ENCODE results near the gene OR1L4.

Gene OR1L4, protein sequence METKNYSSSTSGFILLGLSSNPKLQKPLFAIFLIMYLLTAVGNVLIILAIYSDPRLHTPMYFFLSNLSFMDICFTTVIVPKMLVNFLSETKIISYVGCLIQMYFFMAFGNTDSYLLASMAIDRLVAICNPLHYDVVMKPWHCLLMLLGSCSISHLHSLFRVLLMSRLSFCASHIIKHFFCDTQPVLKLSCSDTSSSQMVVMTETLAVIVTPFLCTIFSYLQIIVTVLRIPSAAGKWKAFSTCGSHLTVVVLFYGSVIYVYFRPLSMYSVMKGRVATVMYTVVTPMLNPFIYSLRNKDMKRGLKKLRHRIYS

DNA sequence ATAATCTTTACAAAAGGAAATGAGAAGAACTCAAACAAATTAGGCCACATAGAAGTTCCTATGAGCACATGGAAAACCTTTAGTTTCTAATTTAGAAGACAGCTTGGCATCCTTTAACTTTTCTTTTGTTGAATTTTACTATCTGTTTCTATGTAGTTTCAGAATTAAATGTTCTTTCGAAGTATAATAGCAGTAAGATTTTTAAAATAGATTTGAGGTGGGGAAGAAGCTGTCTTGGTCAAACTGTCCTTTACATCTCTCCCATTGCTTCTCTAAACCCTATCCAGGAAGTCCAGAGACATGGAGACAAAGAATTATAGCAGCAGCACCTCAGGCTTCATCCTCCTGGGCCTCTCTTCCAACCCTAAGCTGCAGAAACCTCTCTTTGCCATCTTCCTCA is at the start of gene OR1L4:
OR1L4 (plus strand) TSS at position 301 of the 400 bp plus-strand sequence; CDS start at position 301, 0 bp downstream.
- no peak for DNase-seq (ENCODE audit: low read depth)

DNA sequence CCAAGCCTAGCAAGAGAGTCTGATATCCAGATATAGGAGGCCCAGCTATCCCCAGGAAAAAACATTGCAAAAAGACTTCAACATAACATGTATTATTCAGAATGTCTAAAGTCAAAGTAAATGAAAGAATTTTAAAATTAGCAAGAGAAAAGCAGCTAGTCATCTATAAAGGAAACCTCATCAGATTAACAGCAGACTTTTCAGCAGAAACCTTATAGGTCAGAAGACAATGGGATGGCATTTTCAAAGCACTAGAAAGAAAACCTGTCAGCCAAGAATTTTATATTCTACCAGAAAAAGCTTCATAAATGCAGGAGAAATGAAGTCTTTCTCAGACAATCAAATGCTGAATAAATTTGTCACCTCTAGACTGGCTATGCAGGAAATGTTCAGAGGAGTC is 38.9 kb upstream of the OR1L4 start:
- no peak for DNase-seq (ENCODE audit: low read depth)

DNA sequence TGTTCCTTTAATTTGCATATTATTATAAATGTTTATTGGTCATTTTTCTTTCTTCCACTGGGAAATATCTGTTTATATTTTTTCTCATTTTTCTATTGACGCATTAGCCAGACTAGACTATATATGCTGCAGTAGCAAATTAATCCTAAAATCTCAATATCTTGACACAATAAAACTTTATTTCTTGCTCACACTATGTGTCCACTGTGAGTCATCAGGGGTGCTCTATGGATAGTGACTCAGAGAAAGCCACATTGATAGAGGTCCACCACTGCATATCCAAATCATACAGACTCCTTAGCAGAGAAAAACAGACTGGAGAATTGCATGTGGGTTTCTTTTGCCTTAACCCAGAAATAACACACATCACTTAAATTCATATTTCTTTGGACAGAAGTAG is 28.1 kb upstream of the OR1L4 start:
- DNase-seq (ENCODE audit: low read depth): no peak

DNA sequence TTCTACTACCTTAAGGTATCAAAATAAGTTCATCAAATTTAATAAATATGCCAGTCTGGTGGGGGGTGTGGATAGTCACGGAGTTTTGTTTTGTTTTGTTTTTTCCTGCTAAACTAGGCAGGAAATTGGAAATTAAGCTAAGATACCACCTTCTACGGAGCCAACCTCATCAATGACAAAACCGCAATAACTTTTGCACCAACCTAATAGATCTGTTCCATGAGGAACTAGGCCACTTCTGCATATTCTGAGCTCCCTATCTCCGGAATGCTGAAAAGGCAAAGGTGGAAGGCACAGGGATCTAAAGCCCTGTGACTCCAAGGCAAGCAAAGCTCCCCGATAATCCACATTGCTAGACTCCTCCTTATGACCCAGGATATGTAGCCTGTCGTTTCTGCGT is 5.8 kb upstream of the OR1L4 start:
- DNase-seq (ENCODE audit: low read depth): no peak

DNA sequence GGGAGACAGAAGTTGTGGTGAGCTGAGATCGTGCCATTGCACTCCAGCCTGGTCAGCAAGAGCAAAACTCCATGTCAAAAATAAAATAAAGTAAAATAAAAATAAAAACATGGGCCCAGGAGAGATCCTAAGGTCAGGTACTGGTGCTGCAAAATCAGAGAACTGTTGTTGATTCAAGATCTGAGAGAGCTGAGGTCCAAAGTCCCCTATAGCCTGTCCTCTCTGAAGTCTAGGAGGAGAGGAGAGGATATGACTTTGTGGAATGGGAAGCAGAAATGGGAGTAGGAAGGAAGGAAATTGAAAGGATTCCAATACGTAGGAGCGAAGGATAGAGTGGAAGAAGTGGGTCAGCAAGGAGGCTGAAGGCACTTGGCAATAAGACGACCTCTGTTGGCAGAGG is 4.6 kb upstream of the OR1L4 start:
- no peak for DNase-seq (ENCODE audit: low read depth)

DNA sequence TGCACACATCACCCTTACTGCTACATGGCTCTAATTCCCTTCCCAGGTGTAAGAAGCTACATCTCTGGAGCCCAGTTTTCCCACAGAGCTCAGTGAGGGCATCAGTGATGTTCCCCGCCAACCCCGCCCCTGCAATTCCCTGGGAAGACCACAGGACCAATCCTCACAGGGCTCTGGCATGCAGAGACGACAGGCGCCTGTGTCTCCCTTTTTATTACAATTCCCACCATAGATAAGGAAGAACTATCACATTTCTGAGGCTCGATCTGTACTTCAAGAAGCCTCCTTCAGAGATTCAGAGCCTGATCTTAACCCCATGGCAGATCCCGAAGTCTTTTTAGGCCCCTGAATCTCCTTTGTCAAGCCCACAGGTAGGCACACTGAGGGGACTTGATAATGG is 18.2 kb downstream of the OR1L4 start, which contains the start of gene OR1L6:
OR1L6 (plus strand) TSS at position 301 of the 400 bp plus-strand sequence. CDS start 7,545 bp downstream, outside the sequence.
- no peak for DNase-seq (ENCODE audit: low read depth)

DNA sequence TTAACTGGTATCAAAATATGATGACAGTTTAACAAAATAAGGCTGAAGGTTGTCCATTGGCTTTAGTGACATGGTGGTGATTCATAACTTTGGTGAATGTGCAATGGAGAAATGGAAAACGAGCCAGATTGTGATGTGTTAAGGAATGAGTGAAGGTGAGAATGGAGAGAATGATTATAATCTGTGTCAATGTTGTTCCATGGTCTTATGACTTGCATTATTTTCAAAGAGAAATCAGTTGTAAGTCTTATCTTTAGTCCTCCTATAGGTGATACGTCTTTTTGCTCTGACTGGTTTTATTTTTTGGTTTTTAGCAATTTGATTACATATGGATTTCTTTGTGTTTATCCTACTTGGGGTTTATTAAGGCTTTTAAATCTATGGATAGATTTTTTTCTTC is 31.0 kb downstream of the OR1L4 start:
- no peak for DNase-seq (ENCODE audit: low read depth)

DNA sequence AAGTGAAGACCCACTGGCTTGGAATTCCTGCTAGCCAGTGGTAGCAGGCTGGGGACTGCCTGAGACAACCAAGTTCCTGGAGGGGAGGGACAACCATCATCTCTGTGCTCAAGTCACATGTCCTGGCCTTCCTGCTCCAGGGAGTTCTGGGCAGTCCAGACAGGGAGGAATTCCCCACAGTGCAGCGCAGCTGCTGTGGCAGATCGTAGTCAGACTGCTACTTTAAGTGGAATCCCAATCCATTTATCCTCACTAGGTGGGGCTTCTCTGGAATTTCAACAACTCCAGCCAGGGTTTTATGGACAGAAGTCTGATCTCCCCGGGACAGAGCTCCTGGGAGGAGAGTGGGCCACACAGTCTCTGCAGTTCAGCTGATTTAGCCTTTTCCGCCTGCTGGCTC is 44.0 kb downstream of the OR1L4 start:
- DNase-seq (ENCODE audit: low read depth): no peak

Measured in HS-27A (cell line).